NCI-H2196 (cell line): ENCODE measurements around the gene PFKP.
A peak's percentile ranks its signal among the peaks of the same experiment; 100 is the strongest.
"Not testable (repeated sequence)": the region's sequence is repeated elsewhere in the genome, so short reads cannot be mapped to it uniquely, and the experiment has no call there.

Experiments used
- DNase-seq: peaks from one replicate; lab custom pipeline; 2025; ENCODE audit not compliant: unreplicated experiment; lab: John Stamatoyannopoulos, UW

Gene PFKP

DNA sequence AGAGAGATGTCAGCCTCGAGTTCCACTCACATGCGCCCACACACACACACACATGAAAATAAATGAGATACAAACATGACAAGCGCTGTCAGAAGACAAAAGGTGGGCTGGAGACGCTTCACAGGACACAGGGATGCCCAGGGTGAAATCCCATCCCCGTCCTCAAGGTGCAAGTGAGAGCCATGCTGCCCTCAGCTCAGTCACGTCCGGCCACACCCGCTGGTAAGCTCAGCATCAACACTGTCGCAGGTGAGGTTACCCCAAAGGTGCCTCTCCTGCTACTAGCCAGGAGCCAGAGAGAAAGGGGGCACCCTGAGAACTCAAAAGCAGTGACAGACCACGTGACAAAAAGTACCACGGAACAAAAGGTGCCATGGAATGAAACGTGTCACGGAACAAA lies 83.0 kb downstream of the PFKP start:
- DNase-seq, result no peak

GRCh38 chr10:3150961-3151360 lies 83.6 kb downstream of the PFKP start:
- no peak for DNase-seq

GRCh38 chr10:3151889-3152565 lies 84.7 kb downstream of the PFKP start:
- DNase-seq, result no peak

DNA sequence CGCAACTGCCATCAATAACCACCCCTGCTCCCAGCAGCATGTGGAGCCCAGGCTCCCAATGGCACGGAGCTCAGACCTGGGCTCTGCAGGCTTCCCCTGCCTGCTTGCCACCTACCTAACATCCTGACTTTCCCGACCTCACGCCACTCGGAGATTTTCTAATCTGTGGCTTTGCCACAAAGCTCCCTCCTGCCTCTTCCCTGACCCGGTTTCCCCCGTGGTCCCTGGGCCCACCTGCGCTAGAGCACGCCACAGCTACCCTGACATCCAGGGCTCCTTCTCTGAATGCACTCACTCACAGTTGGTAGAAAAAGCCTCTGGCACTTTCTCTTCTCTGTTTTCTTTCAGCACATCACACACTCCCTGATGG lies 85.2 kb downstream of the PFKP start:
- no peak for DNase-seq

GRCh38 chr10:3154666-3155065 lies 87.3 kb downstream of the PFKP start:
- no peak for DNase-seq

DNA sequence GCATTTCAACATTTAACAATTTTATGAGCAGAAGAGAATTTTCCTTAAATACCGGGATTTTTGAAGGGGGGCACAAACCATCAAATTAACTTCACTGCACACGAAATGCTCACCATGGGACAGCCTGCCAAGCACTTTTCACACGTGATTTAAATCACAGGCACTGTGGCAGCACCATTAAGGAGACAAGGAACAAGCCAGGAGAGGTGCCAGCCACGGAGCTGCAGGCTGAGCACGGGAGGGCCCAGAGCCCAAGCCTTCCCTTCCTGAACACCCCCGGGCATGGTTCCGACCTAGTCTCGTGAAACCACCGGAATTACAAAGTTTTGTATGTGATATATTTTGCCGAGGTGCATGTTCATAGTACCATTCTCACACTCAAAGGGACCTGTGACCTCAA lies 91.8 kb downstream of the PFKP start:
- no peak for DNase-seq

- DNase-seq, result no peak
These were observed 95.2 kb downstream of the PFKP start for GRCh38 chr10:3162533-3162932.

DNA sequence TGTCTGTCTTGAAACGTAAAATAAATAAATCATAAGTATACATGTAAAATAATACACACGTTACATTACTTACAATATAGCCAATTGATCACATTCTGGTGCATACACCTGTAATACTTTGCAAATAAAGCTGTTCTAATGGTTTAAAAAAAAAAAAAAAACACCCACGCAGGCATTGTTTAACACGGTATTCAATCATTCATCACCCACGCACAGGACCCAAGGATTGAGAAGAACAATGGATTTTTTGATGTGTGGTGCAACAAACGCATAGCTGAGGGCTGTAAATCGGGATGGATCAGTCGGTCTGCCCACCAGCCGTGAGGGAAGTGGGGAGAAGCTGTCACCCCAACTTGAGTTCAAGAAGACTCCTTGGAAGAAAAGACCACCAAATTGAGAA lies 96.5 kb downstream of the PFKP start:
- DNase-seq, result no peak

- no peak for DNase-seq
These were observed 97.8 kb downstream of the PFKP start for GRCh38 chr10:3165196-3165595.

DNA sequence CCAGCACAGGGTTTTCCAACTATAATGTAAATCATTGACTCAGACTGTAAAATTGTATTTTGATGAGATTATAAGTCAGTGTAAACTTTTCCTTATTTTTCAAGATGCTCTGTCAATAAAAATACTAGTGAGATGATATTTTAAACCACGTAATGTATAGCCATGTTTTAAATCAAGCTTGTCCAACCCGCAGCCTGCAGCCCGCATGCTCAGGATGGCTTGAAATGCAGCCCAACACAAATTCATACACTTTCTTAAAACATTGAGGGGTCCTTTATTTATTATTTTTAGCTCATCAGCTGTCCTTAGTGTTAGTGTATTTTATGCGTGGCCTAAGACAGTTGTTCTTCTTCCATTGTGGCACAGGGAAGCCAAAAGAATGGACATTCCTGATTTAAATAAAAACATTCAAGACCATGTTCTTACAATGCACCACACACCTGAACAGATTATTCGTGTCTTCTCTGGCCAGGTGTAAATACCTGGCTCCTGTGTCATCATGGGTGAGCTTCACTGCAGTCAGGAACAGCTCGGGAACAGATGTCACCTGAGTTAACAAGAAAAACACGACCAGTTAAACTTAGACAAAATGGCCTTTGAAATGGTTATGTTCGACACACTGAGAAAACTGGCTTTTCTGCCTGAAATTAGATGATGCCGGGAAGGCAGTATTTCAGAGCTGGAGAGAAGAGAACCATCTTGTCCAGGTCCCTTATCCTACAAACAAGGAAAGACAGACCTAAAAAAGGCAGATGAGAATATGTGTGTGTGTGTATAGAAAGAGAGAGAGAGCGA lies 99.3 kb downstream of the PFKP start:
- no peak for DNase-seq

GRCh38 chr10:3167611-3168330 lies 100.4 kb downstream of the PFKP start:
- DNase-seq, result no peak

DNA sequence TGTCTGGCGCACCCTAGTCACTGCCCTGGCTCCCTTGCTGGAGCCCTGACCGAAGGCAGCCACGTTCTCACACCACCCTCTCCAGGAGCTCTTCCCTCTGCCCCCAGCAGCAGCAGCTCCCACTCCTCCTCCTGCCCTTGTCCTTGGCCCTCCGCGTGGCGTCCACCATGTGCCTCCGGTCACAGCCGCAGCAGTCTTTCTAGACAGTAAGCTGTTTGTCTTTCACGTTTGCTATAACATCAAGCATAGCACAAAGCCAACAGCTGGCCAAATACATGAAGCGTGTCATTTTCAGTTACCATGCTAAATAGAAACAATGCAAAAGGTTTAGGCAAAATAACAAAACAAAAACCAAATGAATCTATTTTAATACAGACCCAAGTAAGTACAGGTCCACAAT lies 101.9 kb downstream of the PFKP start:
- DNase-seq, result no peak

- no peak for DNase-seq
These were observed 102.3 kb downstream of the PFKP start for GRCh38 chr10:3169673-3170072.

- DNase-seq, result not testable (repeated sequence)
These were observed 104.1 kb downstream of the PFKP start for GRCh38 chr10:3171488-3171887.

- DNase-seq, result no peak
These were observed 104.7 kb downstream of the PFKP start for GRCh38 chr10:3172081-3172445.

- DNase-seq, result peak; percentile 88
These were observed 105.3 kb downstream of the PFKP start, which contains the start of gene PITRM1 for GRCh38 chr10:3172446-3173170. PITRM1 (minus strand) TSS chr10:3172782; CDS start chr10:3172772, 10 bp downstream.

DNA sequence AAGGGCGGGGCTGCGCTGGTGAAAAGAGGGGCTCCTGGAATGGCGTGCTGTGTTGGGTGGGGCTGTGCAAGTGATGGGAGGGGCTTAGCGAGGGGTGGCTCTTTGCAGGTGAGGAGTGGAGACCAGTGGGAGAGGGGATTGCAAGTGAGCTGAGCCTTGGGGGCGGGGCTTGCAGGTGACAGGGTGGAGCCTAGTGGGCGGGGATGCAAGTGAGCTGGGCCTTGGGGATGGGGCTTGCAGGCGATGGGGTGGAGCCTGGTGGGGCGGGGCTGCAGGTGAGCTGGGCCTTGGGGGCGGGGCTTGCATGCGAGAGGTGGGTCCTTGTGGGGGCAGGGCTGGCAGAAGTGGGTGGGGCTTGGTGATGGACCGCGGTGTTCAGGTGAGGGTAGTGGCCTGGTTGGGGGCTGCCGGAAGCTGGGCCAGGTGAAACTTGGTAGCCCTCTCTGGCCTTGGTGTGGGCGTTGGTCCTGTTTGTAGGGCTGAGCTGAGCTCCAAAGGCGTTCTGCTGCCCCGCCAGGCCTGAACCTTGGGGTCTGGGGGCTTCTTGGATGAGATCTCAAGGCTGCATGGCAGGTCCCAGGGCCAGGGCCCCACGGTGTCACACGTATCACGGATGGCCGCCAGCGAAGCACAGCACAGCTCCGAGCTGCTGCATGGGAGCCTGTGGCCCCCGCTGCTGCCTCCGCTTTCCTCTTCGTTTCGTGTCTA lies 106.0 kb downstream of the PFKP start:
- peak; percentile 90 for DNase-seq

DNA sequence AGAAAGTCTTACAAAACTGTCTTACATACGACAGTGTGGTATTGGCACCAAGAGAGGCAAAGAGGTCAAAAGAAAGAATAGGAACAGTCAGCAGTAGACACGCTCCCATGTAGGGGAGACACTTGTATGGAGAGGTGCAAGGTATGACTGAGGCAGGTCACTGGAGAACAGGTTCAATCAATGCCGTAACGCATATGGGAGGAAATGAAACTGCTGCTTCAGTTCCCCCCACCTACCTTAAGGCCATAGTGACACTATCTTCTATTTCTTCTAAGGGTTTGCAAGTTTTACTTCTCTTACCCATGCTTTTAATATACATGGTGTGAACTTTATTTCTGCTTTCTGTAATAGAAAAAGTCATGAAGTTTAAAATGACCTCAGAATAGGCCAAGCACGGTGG lies 110.7 kb downstream of the PFKP start:
- no peak for DNase-seq

DNA sequence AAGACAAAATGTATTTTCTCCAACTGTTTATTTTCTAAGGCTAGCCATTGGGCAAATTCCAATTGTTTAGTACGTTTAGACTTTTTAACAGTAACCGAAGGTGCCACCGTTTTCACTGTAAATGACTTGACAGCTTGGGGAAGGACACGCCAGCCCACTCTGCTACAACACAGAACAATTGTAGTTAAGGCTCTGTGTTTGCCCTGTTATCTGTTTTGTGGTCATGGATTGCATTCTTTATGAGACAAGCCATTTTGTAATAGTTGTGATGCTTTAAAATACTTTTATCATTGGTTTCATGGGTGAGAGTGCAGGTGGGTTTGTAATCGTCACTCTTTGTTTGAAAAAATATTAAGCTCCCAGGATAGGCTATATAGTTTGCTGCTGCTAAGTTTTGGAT lies 111.8 kb downstream of the PFKP start:
- DNase-seq, result no peak

- DNase-seq, result no peak
These were observed 113.1 kb downstream of the PFKP start for GRCh38 chr10:3180355-3181025.
